NB4 (cell line): ENCODE measurements around the gene UBE4B.

ENCODE experiments used
- CTCF ChIP-seq: IDR thresholded peaks from one replicate; pipeline ENCODE4 v1.5.1; 2012; ENCODE audit warnings: low read depth, low read length
- MAX ChIP-seq: IDR thresholded peaks from 2 replicates; pipeline ENCODE4 v1.6.1; 2011; ENCODE audit warnings: low read depth, low read length
- POLR2A ChIP-seq: IDR thresholded peaks from 2 replicates; pipeline ENCODE4 v1.6.1; 2011; ENCODE audit warnings: mild to moderate bottlenecking; ENCODE audit not compliant: insufficient read length; ENCODE audit errors: extremely low read depth

- TF ChIP-seq CTCF (no peak), POLR2A (no peak), MAX (no peak)
These were observed 33.0 kb downstream of the UBE4B start for GRCh38 chr1:10065760-10066159.
